GM18867 (cell line): ENCODE measurements around the gene CA4.

ENCODE experiments used
- ATAC-seq: cut with Tn5 transposase; IDR thresholded peaks from one replicate; pipeline ENCODE4 v1.9.1; 2021; ENCODE audit warnings: mild to moderate bottlenecking, moderate library complexity; ENCODE audit not compliant: unreplicated experiment

Gene CA4

GRCh38 chr17:60154616-60155426, 5.0 kb downstream of the CA4 start:
- no peak for ATAC-seq

- no peak for ATAC-seq
Measured at GRCh38 chr17:60155427-60155814, 5.6 kb downstream of the CA4 start.

GRCh38 chr17:60155815-60156214, 6.0 kb downstream of the CA4 start:
- no peak for ATAC-seq

GRCh38 chr17:60156746-60157145, 7.0 kb downstream of the CA4 start:
- ATAC-seq: no peak

- no peak for ATAC-seq
Measured at GRCh38 chr17:60157487-60158040, 7.8 kb downstream of the CA4 start.

- no peak for ATAC-seq
Measured at GRCh38 chr17:60158751-60159478, 9.1 kb downstream of the CA4 start.

- ATAC-seq: no peak
Measured at GRCh38 chr17:60159479-60159866, 9.7 kb downstream of the CA4 start.

- ATAC-seq: no peak
Measured at GRCh38 chr17:60160829-60161501, 11.2 kb downstream of the CA4 start.

- no peak for ATAC-seq
Measured at GRCh38 chr17:60161598-60162330, 12.0 kb downstream of the CA4 start.

GRCh38 chr17:60163108-60163784, 13.5 kb downstream of the CA4 start:
- no peak for ATAC-seq

GRCh38 chr17:60164164-60164563, 14.4 kb downstream of the CA4 start:
- no peak for ATAC-seq

- ATAC-seq: no peak
Measured at GRCh38 chr17:60164697-60165096, 14.9 kb downstream of the CA4 start.

- no peak for ATAC-seq
Measured at GRCh38 chr17:60165223-60165622, 15.4 kb downstream of the CA4 start.

GRCh38 chr17:60165971-60166370, 16.2 kb downstream of the CA4 start:
- no peak for ATAC-seq

- no peak for ATAC-seq
Measured at GRCh38 chr17:60167065-60167741, 17.4 kb downstream of the CA4 start.

- ATAC-seq: no peak
Measured at GRCh38 chr17:60168654-60169053, 18.9 kb downstream of the CA4 start.

- no peak for ATAC-seq
Measured at GRCh38 chr17:60169921-60170817, 20.4 kb downstream of the CA4 start.

- no peak for ATAC-seq
Measured at GRCh38 chr17:60170835-60171752, 21.3 kb downstream of the CA4 start.
